ENCODE data around the gene ARL16.

DNA sequence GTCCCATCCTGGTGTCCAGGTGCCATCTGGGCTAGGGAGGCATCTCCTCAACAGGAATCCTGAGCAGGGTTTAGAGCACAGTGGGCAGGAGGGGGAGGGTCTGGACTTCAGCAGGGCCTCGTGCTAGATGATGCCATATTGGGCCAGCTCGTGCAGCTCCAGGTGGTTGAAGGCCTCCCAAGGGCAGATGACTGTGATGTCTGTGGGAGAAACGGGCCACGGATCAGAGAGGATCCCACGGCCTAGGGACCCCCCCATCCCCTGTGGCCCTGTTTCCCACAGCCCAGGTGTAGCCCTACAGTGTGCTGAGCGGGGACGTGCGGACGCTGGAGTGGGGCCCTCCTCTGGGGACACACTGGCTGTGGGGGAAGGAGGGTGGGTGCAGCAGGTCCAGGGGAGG, 32.6 kb downstream of the ARL16 start:
- TF ChIP-seq, protein P1, sequence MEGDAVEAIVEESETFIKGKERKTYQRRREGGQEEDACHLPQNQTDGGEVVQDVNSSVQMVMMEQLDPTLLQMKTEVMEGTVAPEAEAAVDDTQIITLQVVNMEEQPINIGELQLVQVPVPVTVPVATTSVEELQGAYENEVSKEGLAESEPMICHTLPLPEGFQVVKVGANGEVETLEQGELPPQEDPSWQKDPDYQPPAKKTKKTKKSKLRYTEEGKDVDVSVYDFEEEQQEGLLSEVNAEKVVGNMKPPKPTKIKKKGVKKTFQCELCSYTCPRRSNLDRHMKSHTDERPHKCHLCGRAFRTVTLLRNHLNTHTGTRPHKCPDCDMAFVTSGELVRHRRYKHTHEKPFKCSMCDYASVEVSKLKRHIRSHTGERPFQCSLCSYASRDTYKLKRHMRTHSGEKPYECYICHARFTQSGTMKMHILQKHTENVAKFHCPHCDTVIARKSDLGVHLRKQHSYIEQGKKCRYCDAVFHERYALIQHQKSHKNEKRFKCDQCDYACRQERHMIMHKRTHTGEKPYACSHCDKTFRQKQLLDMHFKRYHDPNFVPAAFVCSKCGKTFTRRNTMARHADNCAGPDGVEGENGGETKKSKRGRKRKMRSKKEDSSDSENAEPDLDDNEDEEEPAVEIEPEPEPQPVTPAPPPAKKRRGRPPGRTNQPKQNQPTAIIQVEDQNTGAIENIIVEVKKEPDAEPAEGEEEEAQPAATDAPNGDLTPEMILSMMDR (IDR thresholded peaks at IDR 0.05; ENCODE audit: poor library complexity, severe bottlenecking), result no peak
- TF ChIP-seq, protein P2, sequence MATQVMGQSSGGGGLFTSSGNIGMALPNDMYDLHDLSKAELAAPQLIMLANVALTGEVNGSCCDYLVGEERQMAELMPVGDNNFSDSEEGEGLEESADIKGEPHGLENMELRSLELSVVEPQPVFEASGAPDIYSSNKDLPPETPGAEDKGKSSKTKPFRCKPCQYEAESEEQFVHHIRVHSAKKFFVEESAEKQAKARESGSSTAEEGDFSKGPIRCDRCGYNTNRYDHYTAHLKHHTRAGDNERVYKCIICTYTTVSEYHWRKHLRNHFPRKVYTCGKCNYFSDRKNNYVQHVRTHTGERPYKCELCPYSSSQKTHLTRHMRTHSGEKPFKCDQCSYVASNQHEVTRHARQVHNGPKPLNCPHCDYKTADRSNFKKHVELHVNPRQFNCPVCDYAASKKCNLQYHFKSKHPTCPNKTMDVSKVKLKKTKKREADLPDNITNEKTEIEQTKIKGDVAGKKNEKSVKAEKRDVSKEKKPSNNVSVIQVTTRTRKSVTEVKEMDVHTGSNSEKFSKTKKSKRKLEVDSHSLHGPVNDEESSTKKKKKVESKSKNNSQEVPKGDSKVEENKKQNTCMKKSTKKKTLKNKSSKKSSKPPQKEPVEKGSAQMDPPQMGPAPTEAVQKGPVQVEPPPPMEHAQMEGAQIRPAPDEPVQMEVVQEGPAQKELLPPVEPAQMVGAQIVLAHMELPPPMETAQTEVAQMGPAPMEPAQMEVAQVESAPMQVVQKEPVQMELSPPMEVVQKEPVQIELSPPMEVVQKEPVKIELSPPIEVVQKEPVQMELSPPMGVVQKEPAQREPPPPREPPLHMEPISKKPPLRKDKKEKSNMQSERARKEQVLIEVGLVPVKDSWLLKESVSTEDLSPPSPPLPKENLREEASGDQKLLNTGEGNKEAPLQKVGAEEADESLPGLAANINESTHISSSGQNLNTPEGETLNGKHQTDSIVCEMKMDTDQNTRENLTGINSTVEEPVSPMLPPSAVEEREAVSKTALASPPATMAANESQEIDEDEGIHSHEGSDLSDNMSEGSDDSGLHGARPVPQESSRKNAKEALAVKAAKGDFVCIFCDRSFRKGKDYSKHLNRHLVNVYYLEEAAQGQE (IDR thresholded peaks at IDR 0.05; ENCODE audit: borderline replicate concordance), result no peak
- no peak for TF ChIP-seq EZH2 (IDR thresholded peaks at IDR 0.05; ENCODE audit: borderline replicate concordance, insufficient read depth, low read length, poor library complexity, severe bottlenecking)
- TF ChIP-seq EP300 (conservative IDR thresholded peaks at IDR 0.05; ENCODE audit: poor library complexity, severe bottlenecking), result no peak
- no peak for TF ChIP-seq POLR2AphosphoS5 (IDR thresholded peaks at IDR 0.05)

All from neural cell (in vitro differentiated cells).